Measurements from ENCODE around the gene MAP3K12. TPM values are rescaled to one million over a fixed set of nuclear protein-coding genes. Genes with fewer than 3 reads are reported as not detected.

The MAP3K12 gene
- total and polyA plus RNA-seq, 2 of the 4 experiments (the other 2 are of a cell fraction), result 29.0 to 52.5 TPM

DNA sequence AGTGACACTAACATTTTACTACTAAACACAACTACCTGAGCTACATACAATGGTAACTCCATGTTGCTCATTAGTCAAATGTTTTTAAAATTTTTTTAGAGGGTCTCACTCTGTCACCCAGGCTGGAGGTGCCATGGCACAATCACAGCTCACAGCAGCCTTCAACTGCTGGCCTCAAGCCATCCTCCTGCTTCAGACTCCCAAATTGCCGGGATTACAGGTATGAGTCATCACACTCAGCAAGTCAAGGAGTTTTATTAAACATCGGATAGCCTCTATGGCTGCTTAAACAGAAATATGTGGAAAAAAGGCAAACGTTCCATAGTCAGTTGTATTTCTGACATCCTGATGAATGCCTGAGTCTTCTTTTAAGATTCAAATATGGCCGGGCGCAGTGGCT, 19.1 kb upstream of the MAP3K12 start:
- Histone ChIP-seq H3K36me3 (ENCODE audit: control insufficient read depth, insufficient read depth, low read length) (peaks cover 49% of the 10 kb centered on the region), H2AFZ (replicated peaks; ENCODE audit: low read length, poor library complexity) (no peak overlapping the region), H3K4me2 (ENCODE audit: low read depth, low read length) (no peak overlapping the region), H3K9ac (ENCODE audit: low read depth, low read length) (no peak overlapping the region), H4K91ac (ENCODE audit: insufficient read depth, low read depth, low read length) (no peak overlapping the region), H3K9me3 (ENCODE audit: control insufficient read depth, insufficient read depth, low read length) (no peaks in the 10 kb centered on the region), H3K14ac (replicated peaks; ENCODE audit: low read depth, low read length) (no peak overlapping the region), H2BK5ac (ENCODE audit: low read depth, low read length, poor library complexity, severe bottlenecking) (no peak overlapping the region), H3K4me1 (ENCODE audit: control insufficient read depth, insufficient read depth, low read length) (peaks cover 2% of the 10 kb centered on the region; the same call in 1 of the 2 replicates), H3K56ac (ENCODE audit: extremely low read depth, insufficient read depth, low read length) (no peak overlapping the region), H2BK15ac (ENCODE audit: low read depth, low read length) (no peak overlapping the region), H3K4me3 (ENCODE audit: insufficient read depth, low read depth, low read length) (no peak overlapping the region), H3K18ac (ENCODE audit: low read depth, low read length) (no peak overlapping the region), H3K4ac (ENCODE audit: low read depth, low read length) (no peak overlapping the region), H2AK5ac (ENCODE audit: low read depth, low read length) (no peak overlapping the region), H2BK20ac (ENCODE audit: low read depth, low read length) (no peak overlapping the region), H2BK120ac (ENCODE audit: low read depth, low read length) (no peak overlapping the region), H4K20me1 (ENCODE audit: insufficient read depth, low read length) (no peaks in the 10 kb centered on the region; the same call in 1 of the 2 replicates), H3K27ac (ENCODE audit: insufficient read depth, low read length) (no peak overlapping the region), H3K23ac (ENCODE audit: low read depth, low read length) (no peak overlapping the region), H2AK9ac (replicated peaks; ENCODE audit: low read depth, low read length, poor library complexity) (no peak overlapping the region), H4K8ac (ENCODE audit: low read depth in 2 of 2, low read length in 2 of 2) (no peak overlapping the region), H3K79me1 (ENCODE audit: low read depth in 1 of 2, low read length in 2 of 2) (peaks cover 0 to 3% of the 10 kb centered on the region in 2 experiments; a peak in 1 of 4 replicates), H3K9me1 (ENCODE audit: insufficient read depth, low read length) (no peaks in the 10 kb centered on the region), H4K5ac (ENCODE audit: low read depth, low read length) (no peak overlapping the region), H3K27me3 (ENCODE audit: control insufficient read depth, insufficient read depth, low read length) (no peaks in the 10 kb centered on the region)
- POLR2A ChIA-PET (ENCODE audit: unreplicated experiment), result no interaction called here
- in situ Hi-C loops (cut with MboI; ENCODE audit: low sequenced_read_pairs), result loop anchor here (10.0 kb wide), 1 partner anchor 304 kb away; no protein-coding TSS in a partner anchor
- intact Hi-C loops (cut with micrococcal nuclease), result no loop called here
- DNase-seq (peak; percentile 41), ATAC-seq (ENCODE audit: low read depth) (peak; percentile 16; the same call in 1 of the 2 replicates)
- dilution Hi-C loops (cut with HindIII; ENCODE audit: low sequenced_read_pairs, unreplicated experiment), result no loop called here
- CTCF ChIA-PET, result interaction anchor here (1.0 kb wide), 1 partner anchor 10 kb away, joined by 3 read pairs; no protein-coding TSS in a partner anchor
- 78% methylated on average over 3 of the region's 5 CpGs; no CpG with 5 or more reads in 1 of the 2 experiments for WGBS, 2 experiments (ENCODE audit: extremely low coverage in 2 of 2, insufficient read length in 1 of 2)
- BruUV-seq (replicated peaks), result no TSS peak
- TF ChIP-seq CHD1 (IDR thresholded peaks at IDR 0.05; ENCODE audit: low read depth, low read length) (no peak), FOS (IDR thresholded peaks at IDR 0.05; ENCODE audit: low read depth, low read length) (peak; percentile 54; the same call in 1 of the 2 replicates)

Data from IMR-90 (cell line).